Fibroblast of villous mesenchyme (primary cell): ENCODE data around the gene ATF5. TPM values are rescaled to one million over a fixed set of nuclear protein-coding genes. Genes with fewer than 3 reads are reported as not detected.
A peak's percentile ranks its signal among the peaks of the same experiment; 100 is the strongest.

ENCODE experiments used
- DNase-seq: peaks from one replicate; pipeline ENCODE4 v3.0.0-alpha.2; 2010; ENCODE audit warnings: low read depth
- H3K4me3 ChIP-seq: 2 replicates; pipeline ENCODE4 v1.5.1; 2011; ENCODE audit warnings: low read depth, mild to moderate bottlenecking, low read length
- total RNA-seq: library from RNA; depleted of rRNA; stranded (reverse); fragments of >200 nt; gene quantifications from 2 replicates; pipeline ENCODE4 v1.2.3, GENCODE V29; 2012
- TF ChIP-seq, protein P1 (sequence below): IDR thresholded peaks from 2 replicates; pipeline ENCODE4 v1.5.1; 2012; ENCODE audit warnings: low read depth, mild to moderate bottlenecking, low read length; ENCODE audit not compliant: insufficient read depth

The ATF5 gene
- total RNA-seq, 1 donor = 8.2 TPM

DNA sequence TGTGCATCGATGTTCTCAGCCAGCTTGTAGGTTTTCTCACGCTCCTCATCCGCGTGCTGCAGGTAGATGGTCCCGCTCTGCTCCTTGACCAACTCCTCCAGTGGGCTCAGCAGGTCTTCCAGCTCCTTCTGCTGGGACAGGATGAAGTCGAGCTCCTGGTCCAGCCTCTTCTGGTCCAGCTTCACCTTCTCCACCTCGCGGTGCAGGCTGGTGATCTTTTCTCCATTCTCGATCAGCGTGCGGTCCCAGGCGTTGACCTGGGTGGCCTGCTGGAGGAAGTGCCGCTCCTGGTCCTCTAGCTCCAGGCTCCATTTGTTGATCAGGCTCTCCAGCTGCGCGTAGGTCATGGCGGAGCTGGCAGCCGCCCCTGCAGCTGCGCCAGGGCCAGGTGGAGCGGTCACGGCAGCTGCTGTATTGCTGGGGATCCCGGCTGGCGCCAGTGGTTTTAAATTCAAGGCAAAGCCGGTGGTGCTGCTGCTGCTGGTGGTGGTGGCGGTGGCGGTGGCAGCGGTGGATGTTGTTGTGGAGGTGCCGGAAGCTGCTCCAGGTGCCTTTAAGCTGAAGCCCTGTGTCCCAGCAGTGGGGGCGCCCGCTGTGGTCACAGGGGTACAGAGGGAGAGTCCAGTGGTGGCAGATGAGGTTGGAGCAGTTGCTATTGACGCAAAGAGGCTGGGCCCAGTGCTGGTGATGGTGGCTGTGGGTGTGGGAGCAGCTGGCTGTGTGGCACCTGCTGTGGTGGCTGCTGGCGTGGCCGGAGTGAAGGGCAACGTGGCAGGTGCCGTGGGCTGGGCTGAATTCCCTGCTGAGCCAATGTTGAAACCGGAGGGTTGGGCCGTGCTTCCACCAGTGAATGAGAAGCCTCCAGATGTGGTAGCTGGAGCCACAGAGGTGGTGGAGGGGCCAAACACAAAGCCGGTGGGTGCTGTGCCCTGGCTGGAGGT, 20.3 kb upstream of the ATF5 start:
- TF ChIP-seq, protein P1, sequence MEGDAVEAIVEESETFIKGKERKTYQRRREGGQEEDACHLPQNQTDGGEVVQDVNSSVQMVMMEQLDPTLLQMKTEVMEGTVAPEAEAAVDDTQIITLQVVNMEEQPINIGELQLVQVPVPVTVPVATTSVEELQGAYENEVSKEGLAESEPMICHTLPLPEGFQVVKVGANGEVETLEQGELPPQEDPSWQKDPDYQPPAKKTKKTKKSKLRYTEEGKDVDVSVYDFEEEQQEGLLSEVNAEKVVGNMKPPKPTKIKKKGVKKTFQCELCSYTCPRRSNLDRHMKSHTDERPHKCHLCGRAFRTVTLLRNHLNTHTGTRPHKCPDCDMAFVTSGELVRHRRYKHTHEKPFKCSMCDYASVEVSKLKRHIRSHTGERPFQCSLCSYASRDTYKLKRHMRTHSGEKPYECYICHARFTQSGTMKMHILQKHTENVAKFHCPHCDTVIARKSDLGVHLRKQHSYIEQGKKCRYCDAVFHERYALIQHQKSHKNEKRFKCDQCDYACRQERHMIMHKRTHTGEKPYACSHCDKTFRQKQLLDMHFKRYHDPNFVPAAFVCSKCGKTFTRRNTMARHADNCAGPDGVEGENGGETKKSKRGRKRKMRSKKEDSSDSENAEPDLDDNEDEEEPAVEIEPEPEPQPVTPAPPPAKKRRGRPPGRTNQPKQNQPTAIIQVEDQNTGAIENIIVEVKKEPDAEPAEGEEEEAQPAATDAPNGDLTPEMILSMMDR = no peak
- no peak for DNase-seq
- H3K4me3 ChIP-seq = no peak overlapping the region

DNA sequence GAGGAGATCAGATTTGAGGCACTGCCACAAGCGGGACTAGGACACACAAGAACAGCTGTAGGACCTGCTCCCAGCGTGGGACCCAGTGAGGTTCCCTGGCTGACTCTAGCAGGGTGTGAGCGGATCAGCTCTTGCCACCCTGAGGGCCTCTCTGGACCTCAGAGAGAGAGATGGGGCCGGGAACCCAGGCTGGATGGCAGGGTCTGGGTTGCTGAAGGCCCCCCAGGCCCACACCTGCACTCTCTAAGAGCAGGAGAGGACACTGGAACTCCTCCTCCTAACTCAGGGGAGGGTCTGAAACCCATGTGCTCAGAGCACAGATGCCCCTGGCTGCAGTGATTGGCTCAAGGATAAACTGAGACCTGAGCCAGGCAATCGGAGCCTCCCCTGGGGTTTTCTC, 18.8 kb upstream of the ATF5 start:
- no peak overlapping the region for H3K4me3 ChIP-seq
- no peak for DNase-seq
- TF ChIP-seq, protein P1 = no peak

- peak; percentile 32 for DNase-seq
- TF ChIP-seq, protein P1 = no peak
- H3K4me3 ChIP-seq = no peak overlapping the region
Measured at GRCh38 chr19:49911381-49912145, 17.4 kb upstream of the ATF5 start.

DNA sequence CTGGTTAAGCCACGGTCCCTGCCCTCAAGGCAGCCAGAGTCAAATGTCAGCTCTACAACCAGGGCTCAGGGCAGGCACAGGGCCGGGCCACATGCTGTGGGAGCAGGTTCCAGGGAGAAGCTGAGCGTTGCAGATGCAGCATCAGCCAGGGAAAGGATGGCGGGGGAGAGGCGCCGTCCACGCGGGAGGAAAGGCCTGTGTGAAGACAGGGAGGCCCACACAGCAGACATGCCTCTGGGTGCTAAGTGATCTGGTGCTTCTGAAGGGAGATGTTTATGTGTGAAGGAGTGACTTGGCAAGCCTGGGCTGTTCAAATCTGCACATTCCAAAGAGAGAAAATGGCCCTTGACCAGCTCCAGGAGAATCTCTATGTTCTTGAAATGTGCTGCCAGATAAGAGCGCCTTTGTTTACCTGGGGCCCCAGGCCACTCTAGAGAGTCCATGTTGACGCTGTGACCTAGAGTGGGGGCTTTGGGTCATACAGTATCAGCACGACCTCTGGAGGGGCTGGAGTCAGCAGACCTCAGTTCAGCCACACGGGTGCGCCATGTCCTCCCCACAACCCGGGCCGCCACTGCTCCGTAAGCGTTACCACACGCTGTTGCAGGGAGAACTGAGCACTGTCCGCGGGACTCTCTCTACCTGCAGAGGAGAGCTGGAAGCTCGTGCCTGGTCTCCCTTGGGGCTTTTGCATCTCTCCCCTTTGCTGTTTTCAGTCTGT, 15.9 kb upstream of the ATF5 start:
- DNase-seq = peak; percentile 30
- TF ChIP-seq, protein P1 = no peak
- H3K4me3 ChIP-seq = no peak overlapping the region

DNA sequence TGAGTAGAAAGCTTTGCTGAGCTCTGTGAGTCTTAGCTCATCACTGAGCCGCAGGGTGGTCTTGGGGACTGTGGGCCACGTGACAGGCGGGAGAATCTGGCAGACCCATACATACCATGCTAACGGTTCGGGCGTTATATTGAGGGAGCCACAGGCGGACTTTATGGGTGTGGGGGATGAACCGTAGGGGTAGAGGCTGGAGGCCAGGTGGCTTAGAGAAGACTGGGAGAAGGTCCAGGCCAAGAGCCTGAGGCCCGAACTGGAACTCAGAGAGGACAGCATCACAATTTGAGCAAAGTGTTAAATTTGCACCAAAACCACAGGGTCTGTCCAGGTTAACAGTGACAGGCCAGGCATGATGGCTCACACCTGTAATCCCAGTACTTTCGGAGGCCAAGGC, 15.3 kb upstream of the ATF5 start:
- H3K4me3 ChIP-seq = no peak overlapping the region
- TF ChIP-seq, protein P1 = no peak
- DNase-seq = no peak

DNA sequence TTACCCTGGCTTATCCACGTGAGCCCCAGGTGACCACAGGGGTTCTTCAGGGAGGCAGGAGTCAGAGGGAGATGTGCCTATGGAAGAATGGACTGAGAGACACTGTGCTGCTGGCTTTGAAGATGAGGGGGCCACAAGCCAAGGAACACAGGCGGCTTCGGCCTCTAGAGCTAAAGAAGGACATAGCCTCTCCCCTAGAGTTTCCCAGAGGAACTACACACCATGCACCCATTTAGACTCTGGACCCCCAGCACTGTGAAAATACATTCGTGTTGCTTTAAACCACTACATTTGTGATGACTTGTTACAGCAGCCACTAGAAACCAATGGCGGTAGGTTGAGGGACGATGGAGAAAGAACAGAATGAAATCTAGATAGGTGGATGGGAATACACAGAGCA, 13.7 kb upstream of the ATF5 start:
- TF ChIP-seq, protein P1 = no peak
- H3K4me3 ChIP-seq = no peak overlapping the region
- no peak for DNase-seq
